Right cardiac atrium (tissue), 5 donors: Measurements from ENCODE around the gene BTBD2. TPM values are rescaled to one million over a fixed set of nuclear protein-coding genes. Genes with fewer than 3 reads are reported as not detected.

Experiments used
- ATAC-seq, 2 donors: fragments of 200-7000 bp; cut with Tn5 transposase; one replicate each; pipeline versions ENCODE4 v1.8.0 to v1.9.1; 2020; ENCODE audit warnings: moderate library complexity in 2 of 2, mild to moderate bottlenecking in 1 of 2
- DNase-seq, 3 donors: peaks; one replicate each; pipeline ENCODE4 v3.0.0-alpha.2; 2020
- H3K27ac ChIP-seq: one replicate; pipeline ENCODE4 v1.5.1; 2013; ENCODE audit warnings: mild to moderate bottlenecking, low read length, control low read depth, moderate library complexity
- H3K27me3 ChIP-seq: one replicate; pipeline ENCODE4 v1.6.1; 2013; ENCODE audit not compliant: control insufficient read depth, insufficient read depth
- H3K4me1 ChIP-seq: one replicate; pipeline ENCODE4 v1.6.1; 2013; ENCODE audit warnings: low read length; ENCODE audit not compliant: control insufficient read depth, insufficient read depth
- H3K4me3 ChIP-seq: one replicate; pipeline ENCODE4 v1.5.1; 2013; ENCODE audit warnings: low read length, control low read depth
- H3K9me3 ChIP-seq: one replicate; pipeline ENCODE4 v1.6.1; 2013; ENCODE audit warnings: low read length; ENCODE audit not compliant: control insufficient read depth
- WGBS: extraction: QIAGEN DNeasy Blood & Tissue Kit; methylation state at CpG from one replicate; pipeline ENCODE4 v1.1.7; 2013; 5-methylcytosine and 5-hydroxymethylcytosine counted together
- intact Hi-C, 4 donors: fragments of 100-400 bp; cut with DNase I; formaldehyde crosslinking; loops; one replicate each; pipeline versions ENCODE4 v1.11.0 to v1.14.0; 2022 to 2023
- long read RNA-seq, 4 donors: library from polyadenylated mRNA; unstranded; transcript quantifications; one replicate each; pipeline ENCODE4 v2.0.0, GENCODE V29; 2020 to 2021
- polyA plus RNA-seq: library from polyadenylated mRNA; stranded (reverse); fragments of 200-250 nt; gene quantifications from one replicate; pipeline ENCODE4 v1.2.3, GENCODE V29; 2013
- total RNA-seq, 4 donors: library from RNA; stranded (reverse); fragmentation: NEBNext Ultra II Directional; extraction: Animal tissue kit (Norgen Biotek cat#: 25700); gene quantifications; one replicate each; pipeline ENCODE4 v1.2.1, GENCODE V29; 2021
- donor health status: healthy with polysubstance abuse.
- donor health status: DM: no; HTN: yes; CAD: no.
- donor health status: DM: no; HTN: no; CAD: no.
- donor health status: DM: no; HTN: yes; CAD: no; lungs with severe emphysema.
- donor health status: DM: yes; HTN: yes; CAD: no.

Gene BTBD2
- total RNA-seq (10 to 100 TPM; 52.7 to 68.4 (median 62.2) TPM), polyA plus RNA-seq (39.3 TPM)
- long read RNA-seq, donor 1, transcript BTBD2-201 (9 exons, 2,649 nt), result major isoform, 99 of 178 reads
- long read RNA-seq, donor 1, partial matches to known transcripts, result 54 of 178 reads
- long read RNA-seq, donor 1, other reads (novel, unspliced or antisense), result 24 of 178 reads
- long read RNA-seq, donor 2, transcript BTBD2-201 (9 exons, 2,649 nt), result major isoform, 64 of 111 reads
- long read RNA-seq, donor 2, partial matches to known transcripts, result 32 of 111 reads
- long read RNA-seq, donor 2, other reads (novel, unspliced or antisense), result 14 of 111 reads
- long read RNA-seq, donor 3, transcript BTBD2-201 (9 exons, 2,649 nt), result major isoform, 7 of 89 reads
- long read RNA-seq, donor 3, partial matches to known transcripts, result 67 of 89 reads
- long read RNA-seq, donor 3, other reads (novel, unspliced or antisense), result 14 of 89 reads
- long read RNA-seq, donor 4, transcript BTBD2-201 (9 exons, 2,649 nt), result major isoform, 76 of 131 reads
- long read RNA-seq, donor 4, partial matches to known transcripts, result 32 of 131 reads
- long read RNA-seq, donor 4, other reads (novel, unspliced or antisense), result 22 of 131 reads

DNA sequence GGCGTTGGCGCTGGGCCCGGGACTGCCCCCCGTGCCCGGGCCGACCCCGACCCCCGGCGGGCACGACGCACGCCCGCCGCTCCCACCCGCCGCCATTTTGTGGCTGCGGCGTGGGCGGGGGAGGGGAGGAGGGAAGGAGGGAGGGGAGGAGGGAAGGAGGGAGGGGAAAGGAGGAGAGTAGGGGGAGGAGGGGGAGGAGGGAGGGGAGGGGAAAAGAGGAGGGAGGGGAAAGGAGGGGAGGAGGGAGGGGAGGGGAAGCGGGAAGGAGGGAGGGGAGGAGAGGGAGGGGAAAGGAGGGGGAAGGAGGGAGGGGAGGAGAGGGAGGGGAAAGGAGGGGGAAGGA lies at the start of gene BTBD2:
Gene BTBD2 (minus strand): TSS at position 107 of the 343 bp plus-strand sequence. CDS start 11 bp downstream, at position 96.
- Histone ChIP-seq H3K27me3 (no peaks in the 10 kb centered on the region), H3K9me3 (no peaks in the 10 kb centered on the region), H3K27ac (peak within 1 kb of the TSS; percentile 62), H3K4me1 (peaks cover 2% of the 10 kb centered on the region), H3K4me3 (peak within 1 kb of the TSS; percentile 91)
- intact Hi-C loops, result loop anchor here in 1 of 4 donors (5.0 kb wide), 1 partner anchor 57 kb away; no protein-coding TSS in a partner anchor
- ATAC-seq, result no peak
- DNase-seq, result peak; percentile 56 to 85 (median 75)
- WGBS, result under 1% methylated on average over 20 of the region's 20 CpGs

GRCh38 chr19:2064788-2065524 lies 49.4 kb upstream of the BTBD2 start:
- ATAC-seq (peak; percentile 34 to 37), DNase-seq (peak; percentile 62 to 87 (median 83))
- Histone ChIP-seq H3K9me3 (no peaks in the 10 kb centered on the region), H3K27ac (peak overlapping the region; percentile 75), H3K4me1 (peaks cover 6% of the 10 kb centered on the region), H3K4me3 (no peak overlapping the region), H3K27me3 (no peaks in the 10 kb centered on the region)
- WGBS, result 47% methylated on average over 38 of the region's 38 CpGs
- intact Hi-C loops, result loop anchor here in 1 of 4 donors (5.0 kb wide), 1 partner anchor 43 kb away; no protein-coding TSS in a partner anchor

DNA sequence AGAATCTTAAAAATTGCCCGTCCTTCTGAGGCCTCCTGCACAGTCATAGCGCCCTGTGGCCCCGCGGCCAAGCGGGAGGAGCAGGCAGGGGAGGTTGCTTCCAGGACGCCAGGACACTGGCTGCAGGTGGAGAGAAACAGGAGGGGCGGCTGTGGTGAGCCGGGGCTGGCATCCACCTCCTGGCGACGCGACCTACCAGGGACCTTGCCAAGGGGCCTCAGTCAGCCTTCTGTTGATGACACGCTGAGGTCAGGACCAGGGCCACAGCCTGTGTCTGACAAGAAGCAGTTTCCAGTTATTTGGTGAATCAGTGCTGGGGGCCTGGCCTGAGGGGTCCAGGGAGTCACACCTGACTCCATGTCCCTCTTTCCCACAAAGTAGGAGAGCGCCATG lies 48.9 kb upstream of the BTBD2 start:
- WGBS, result 71% methylated on average over 13 of the region's 13 CpGs
- DNase-seq, result peak in 1 of 3 donors; percentile 69
- H3K27me3 ChIP-seq, result no peaks in the 10 kb centered on the region
- H3K4me3 ChIP-seq, result no peak overlapping the region
- peaks cover 8% of the 10 kb centered on the region for H3K4me1 ChIP-seq
- intact Hi-C loops, result no loop called here
- no peak for ATAC-seq
- no peaks in the 10 kb centered on the region for H3K9me3 ChIP-seq
- H3K27ac ChIP-seq, result peak overlapping the region; percentile 75

GRCh38 chr19:2063824-2064223 lies 48.3 kb upstream of the BTBD2 start:
- Histone ChIP-seq H3K9me3 (no peaks in the 10 kb centered on the region), H3K4me3 (no peak overlapping the region), H3K4me1 (peaks cover 10% of the 10 kb centered on the region), H3K27ac (peak overlapping the region; percentile 42), H3K27me3 (no peaks in the 10 kb centered on the region)
- intact Hi-C loops, result no loop called here
- 76% methylated on average over 8 of the region's 8 CpGs for WGBS
- ATAC-seq (no peak), DNase-seq (no peak)

- no peak overlapping the region for H3K27ac ChIP-seq
- peaks cover 10% of the 10 kb centered on the region for H3K4me1 ChIP-seq
- H3K9me3 ChIP-seq, result no peaks in the 10 kb centered on the region
- no peak for ATAC-seq
- H3K4me3 ChIP-seq, result no peak overlapping the region
- 84% methylated on average over 9 of the region's 9 CpGs for WGBS
- no peaks in the 10 kb centered on the region for H3K27me3 ChIP-seq
- no peak for DNase-seq
- intact Hi-C loops, result no loop called here
Observed at GRCh38 chr19:2062770-2063169, 47.3 kb upstream of the BTBD2 start.

- 58% methylated on average over 10 of the region's 10 CpGs for WGBS
- intact Hi-C loops, result no loop called here
- Histone ChIP-seq H3K27ac (peak overlapping the region; percentile 92), H3K4me1 (peaks cover 10% of the 10 kb centered on the region), H3K4me3 (no peak overlapping the region), H3K9me3 (no peaks in the 10 kb centered on the region), H3K27me3 (no peaks in the 10 kb centered on the region)
- ATAC-seq (no peak), DNase-seq (peak in 1 of 3 donors; percentile 42)
Observed at GRCh38 chr19:2062389-2062729, 46.8 kb upstream of the BTBD2 start.

DNA sequence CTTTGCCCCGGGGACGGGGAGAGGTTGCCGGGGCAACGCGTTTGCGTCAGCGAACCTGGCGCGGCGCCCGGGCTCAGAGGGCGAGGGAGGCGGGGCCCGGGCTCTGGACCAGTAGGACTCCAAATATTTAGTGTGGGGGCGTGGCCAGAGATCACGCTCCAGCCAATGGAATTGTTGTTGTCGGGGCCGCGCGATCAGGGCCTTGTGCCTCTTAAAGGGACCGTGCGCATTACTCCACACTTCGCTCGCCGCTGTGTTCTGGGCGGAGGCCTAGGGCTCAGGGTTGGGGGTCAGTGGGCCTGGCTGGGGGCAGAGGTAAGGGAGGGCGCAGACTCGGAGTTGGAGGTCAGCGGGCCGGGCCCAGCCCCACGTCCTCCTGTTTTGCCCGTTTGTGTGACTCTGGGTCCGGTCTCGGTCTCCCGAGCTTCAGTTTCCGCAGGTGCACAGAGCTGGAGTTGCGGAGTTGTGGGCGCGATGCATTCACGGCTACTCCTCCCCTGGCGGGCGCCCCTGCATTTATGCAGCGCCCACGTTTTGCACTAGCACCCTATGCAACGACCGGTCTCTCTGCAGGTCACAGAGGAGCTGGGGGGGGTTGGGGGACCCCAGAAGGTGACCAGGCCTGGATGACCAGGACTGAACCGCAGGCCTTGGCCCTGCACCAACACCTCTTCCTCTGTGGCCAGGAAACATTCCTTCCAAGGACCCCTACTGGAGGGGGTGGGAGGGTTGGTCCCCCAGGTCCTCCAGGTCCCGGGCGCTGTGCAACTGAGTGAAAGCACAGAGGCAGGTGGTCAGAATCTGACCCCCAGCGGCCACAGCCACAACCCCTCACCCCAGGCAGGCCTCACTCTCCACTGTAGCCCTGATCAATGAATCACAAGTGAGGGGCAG lies 46.2 kb upstream of the BTBD2 start:
- Histone ChIP-seq H3K27ac (peak overlapping the region; percentile 92), H3K27me3 (no peaks in the 10 kb centered on the region), H3K4me3 (peak overlapping the region; percentile 69), H3K9me3 (no peaks in the 10 kb centered on the region), H3K4me1 (peaks cover 12% of the 10 kb centered on the region)
- WGBS, result 2% methylated on average over 50 of the region's 50 CpGs
- ATAC-seq (peak; percentile 87 to 88), DNase-seq (peak; percentile 99 to 100 (median 99))
- intact Hi-C loops, result no loop called here

DNA sequence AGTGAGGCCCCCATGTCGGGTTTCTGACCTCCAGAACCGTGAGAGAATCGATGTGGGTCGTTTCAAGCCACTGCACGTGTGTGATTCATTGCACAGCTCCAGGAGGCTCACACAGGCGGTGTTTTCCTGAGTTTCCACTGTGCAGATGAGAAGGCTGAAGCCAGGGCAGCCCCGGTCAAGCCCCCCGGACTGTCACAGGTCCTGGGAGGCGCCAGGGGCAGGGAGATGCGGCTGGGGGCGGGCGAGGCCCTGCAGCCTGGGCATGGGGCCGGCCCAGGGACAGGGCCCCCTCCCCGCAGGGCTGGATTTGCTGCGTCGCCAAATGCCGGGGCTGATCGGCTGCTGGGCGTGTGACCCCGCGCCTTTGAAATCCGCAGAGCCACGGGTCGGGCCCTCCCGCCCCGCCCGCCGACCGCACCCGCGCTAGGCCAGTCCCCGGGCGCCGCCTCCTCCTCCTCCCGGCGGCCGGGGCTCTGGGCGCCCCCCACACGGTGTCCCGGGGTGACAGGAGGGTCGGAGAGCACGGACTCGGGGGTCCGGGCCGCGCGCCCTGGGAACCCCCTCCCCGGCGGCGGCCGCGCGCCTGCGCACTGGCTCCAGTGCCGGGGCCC lies 45.5 kb upstream of the BTBD2 start:
- H3K4me1 ChIP-seq, result peaks cover 12% of the 10 kb centered on the region
- peak overlapping the region; percentile 69 for H3K4me3 ChIP-seq
- no peaks in the 10 kb centered on the region for H3K27me3 ChIP-seq
- intact Hi-C loops, result no loop called here
- peak; percentile 61 to 65 for ATAC-seq
- WGBS, result under 1% methylated on average over 54 of the region's 55 CpGs
- DNase-seq, result peak; percentile 85 to 94 (median 93)
- peak overlapping the region; percentile 89 for H3K27ac ChIP-seq
- no peaks in the 10 kb centered on the region for H3K9me3 ChIP-seq

GRCh38 chr19:2059422-2060201 lies 44.1 kb upstream of the BTBD2 start:
- Histone ChIP-seq H3K27ac (peak overlapping the region; percentile 89), H3K27me3 (no peaks in the 10 kb centered on the region), H3K4me1 (peaks cover 12% of the 10 kb centered on the region), H3K4me3 (no peak overlapping the region), H3K9me3 (no peaks in the 10 kb centered on the region)
- 46% methylated on average over 24 of the region's 24 CpGs for WGBS
- DNase-seq, result peak; percentile 77 to 85 (median 81)
- intact Hi-C loops, result no loop called here
- ATAC-seq, result peak; percentile 14 to 41
